ENCODE results near the gene TP63.

The TP63 gene

GRCh38 chr3:189598530-189599225, 32.5 kb upstream of the TP63 start:
- no peak overlapping the region for H2AK5ac ChIP-seq (ENCODE audit: low read length, severe bottlenecking)
- H3K27ac ChIP-seq (ENCODE audit: low read length, poor library complexity, severe bottlenecking), result no peak overlapping the region
- no peak overlapping the region for H3K23ac ChIP-seq (ENCODE audit: low read length in 2 of 2)
- H4K8ac ChIP-seq (ENCODE audit: low read length), result no peak overlapping the region
- H3K4me1 ChIP-seq (ENCODE audit: control insufficient read depth, insufficient read depth, low read depth, low read length), result no peaks in the 10 kb centered on the region
- no peak overlapping the region for H3K4me2 ChIP-seq (ENCODE audit: low read length, poor library complexity, severe bottlenecking)
- 97% methylated on average over 6 of the region's 6 CpGs for WGBS
- H2BK5ac ChIP-seq (ENCODE audit: low read depth, low read length, poor library complexity, severe bottlenecking), result no peak overlapping the region
- H2BK120ac ChIP-seq (ENCODE audit: low read depth, low read length), result no peak overlapping the region
- no peak overlapping the region for H3K4me3 ChIP-seq (ENCODE audit: insufficient read depth in 1 of 2, low read depth in 1 of 2, low read length in 2 of 2)
- H2BK15ac ChIP-seq (ENCODE audit: low read depth, poor library complexity, severe bottlenecking), result no peak overlapping the region
- no peaks in the 10 kb centered on the region for H3K79me1 ChIP-seq (replicated peaks; ENCODE audit: low read length, poor library complexity, severe bottlenecking)
- H3K14ac ChIP-seq (ENCODE audit: low read length in 2 of 2), result no peak overlapping the region
- no peaks in the 10 kb centered on the region for H3K27me3 ChIP-seq (ENCODE audit: control insufficient read depth in 1 of 2, insufficient read depth in 1 of 2, low read length in 2 of 2)
- no peaks in the 10 kb centered on the region for H3K36me3 ChIP-seq (ENCODE audit: control insufficient read depth in 1 of 2, insufficient read depth in 2 of 2, low read depth in 1 of 2, low read length in 2 of 2)
- H3K9ac ChIP-seq (ENCODE audit: low read length), result no peak overlapping the region
- no peaks in the 10 kb centered on the region for H3K9me3 ChIP-seq (ENCODE audit: control insufficient read depth, low read length)
- H3K4ac ChIP-seq (ENCODE audit: low read depth in 1 of 2, low read length in 2 of 2), result no peak overlapping the region
- no peak overlapping the region for H2AFZ ChIP-seq (ENCODE audit: low read depth, low read length)
- no peak overlapping the region for H3K18ac ChIP-seq (ENCODE audit: low read depth in 1 of 2, low read length in 2 of 2)
- DNase-seq, result no peak
- no peak overlapping the region for H4K91ac ChIP-seq (ENCODE audit: low read length)
- H2BK12ac ChIP-seq (ENCODE audit: low read length in 2 of 2), result no peak overlapping the region

- Histone ChIP-seq H4K8ac (ENCODE audit: low read length) (no peak overlapping the region), H3K14ac (ENCODE audit: low read length in 2 of 2) (no peak overlapping the region), H3K9ac (ENCODE audit: low read length) (no peak overlapping the region), H3K23ac (ENCODE audit: low read length in 2 of 2) (no peak overlapping the region), H4K91ac (ENCODE audit: low read length) (no peak overlapping the region), H3K27ac (ENCODE audit: low read length, poor library complexity, severe bottlenecking) (no peak overlapping the region), H2AFZ (ENCODE audit: low read depth, low read length) (no peak overlapping the region), H2BK120ac (ENCODE audit: low read depth, low read length) (no peak overlapping the region), H3K4me3 (ENCODE audit: insufficient read depth in 1 of 2, low read depth in 1 of 2, low read length in 2 of 2) (no peak overlapping the region), H3K27me3 (ENCODE audit: control insufficient read depth in 1 of 2, insufficient read depth in 1 of 2, low read length in 2 of 2) (no peaks in the 10 kb centered on the region), H3K4me2 (ENCODE audit: low read length, poor library complexity, severe bottlenecking) (no peak overlapping the region), H2BK5ac (ENCODE audit: low read depth, low read length, poor library complexity, severe bottlenecking) (no peak overlapping the region), H3K4me1 (ENCODE audit: control insufficient read depth, insufficient read depth, low read depth, low read length) (no peaks in the 10 kb centered on the region), H2BK15ac (ENCODE audit: low read depth, poor library complexity, severe bottlenecking) (no peak overlapping the region), H3K4ac (ENCODE audit: low read depth in 1 of 2, low read length in 2 of 2) (no peak overlapping the region), H3K36me3 (ENCODE audit: control insufficient read depth in 1 of 2, insufficient read depth in 2 of 2, low read depth in 1 of 2, low read length in 2 of 2) (no peaks in the 10 kb centered on the region), H3K79me1 (replicated peaks; ENCODE audit: low read length, poor library complexity, severe bottlenecking) (no peaks in the 10 kb centered on the region), H3K9me3 (ENCODE audit: control insufficient read depth, low read length) (peaks cover 11% of the 10 kb centered on the region), H3K18ac (ENCODE audit: low read depth in 1 of 2, low read length in 2 of 2) (no peak overlapping the region), H2BK12ac (ENCODE audit: low read length in 2 of 2) (no peak overlapping the region), H2AK5ac (ENCODE audit: low read length, severe bottlenecking) (no peak overlapping the region)
- no peak for DNase-seq
- 86% methylated on average over 4 of the region's 5 CpGs for WGBS
Observed at GRCh38 chr3:189602471-189602870, 28.7 kb upstream of the TP63 start.

- DNase-seq, result no peak
Observed at GRCh38 chr3:189605717-189606116, 25.5 kb upstream of the TP63 start.

GRCh38 chr3:189606774-189607173, 24.4 kb upstream of the TP63 start:
- H3K27ac ChIP-seq (ENCODE audit: low read length, poor library complexity, severe bottlenecking), result no peak overlapping the region
- H3K9me3 ChIP-seq (ENCODE audit: control insufficient read depth, low read length), result peaks cover 20% of the 10 kb centered on the region
- H3K9ac ChIP-seq (ENCODE audit: low read length), result no peak overlapping the region
- no peak overlapping the region for H4K91ac ChIP-seq (ENCODE audit: low read length)
- no peaks in the 10 kb centered on the region for H3K36me3 ChIP-seq (ENCODE audit: control insufficient read depth in 1 of 2, insufficient read depth in 2 of 2, low read depth in 1 of 2, low read length in 2 of 2)
- H2BK15ac ChIP-seq (ENCODE audit: low read depth, poor library complexity, severe bottlenecking), result no peak overlapping the region
- H2BK12ac ChIP-seq (ENCODE audit: low read length in 2 of 2), result no peak overlapping the region
- H3K14ac ChIP-seq (ENCODE audit: low read length in 2 of 2), result no peak overlapping the region
- no peak overlapping the region for H3K23ac ChIP-seq (ENCODE audit: low read length in 2 of 2)
- no peak overlapping the region for H2AK5ac ChIP-seq (ENCODE audit: low read length, severe bottlenecking)
- DNase-seq, result no peak
- peak overlapping the region; percentile 42 for H2AFZ ChIP-seq (ENCODE audit: low read depth, low read length)
- no peaks in the 10 kb centered on the region for H3K27me3 ChIP-seq (ENCODE audit: control insufficient read depth in 1 of 2, insufficient read depth in 1 of 2, low read length in 2 of 2)
- no peaks in the 10 kb centered on the region for H3K79me1 ChIP-seq (replicated peaks; ENCODE audit: low read length, poor library complexity, severe bottlenecking)
- no peak overlapping the region for H2BK5ac ChIP-seq (ENCODE audit: low read depth, low read length, poor library complexity, severe bottlenecking)
- no CpG with 5 or more reads among the region's 4 CpGs for WGBS
- no peak overlapping the region for H3K4me2 ChIP-seq (ENCODE audit: low read length, poor library complexity, severe bottlenecking)
- no peak overlapping the region for H3K4ac ChIP-seq (ENCODE audit: low read depth in 1 of 2, low read length in 2 of 2)
- no peak overlapping the region for H3K18ac ChIP-seq (ENCODE audit: low read depth in 1 of 2, low read length in 2 of 2)
- no peak overlapping the region for H3K4me3 ChIP-seq (ENCODE audit: insufficient read depth in 1 of 2, low read depth in 1 of 2, low read length in 2 of 2)
- no peak overlapping the region for H2BK120ac ChIP-seq (ENCODE audit: low read depth, low read length)
- H4K8ac ChIP-seq (ENCODE audit: low read length), result no peak overlapping the region
- no peaks in the 10 kb centered on the region for H3K4me1 ChIP-seq (ENCODE audit: control insufficient read depth, insufficient read depth, low read depth, low read length)

More at GRCh38 chr3:189605717-189606116, 25.5 kb upstream of the TP63 start:
- Histone ChIP-seq H2BK15ac (ENCODE audit: low read depth, poor library complexity, severe bottlenecking) (no peak overlapping the region), H3K4me2 (ENCODE audit: low read length, poor library complexity, severe bottlenecking) (no peak overlapping the region), H3K18ac (ENCODE audit: low read depth in 1 of 2, low read length in 2 of 2) (no peak overlapping the region), H3K4ac (ENCODE audit: low read depth in 1 of 2, low read length in 2 of 2) (no peak overlapping the region), H2AFZ (ENCODE audit: low read depth, low read length) (no peak overlapping the region), H3K27ac (ENCODE audit: low read length, poor library complexity, severe bottlenecking) (no peak overlapping the region), H3K9ac (ENCODE audit: low read length) (no peak overlapping the region), H3K9me3 (ENCODE audit: control insufficient read depth, low read length) (peaks cover 12% of the 10 kb centered on the region), H2BK12ac (ENCODE audit: low read length in 2 of 2) (no peak overlapping the region), H3K4me3 (ENCODE audit: insufficient read depth in 1 of 2, low read depth in 1 of 2, low read length in 2 of 2) (no peak overlapping the region), H3K79me1 (replicated peaks; ENCODE audit: low read length, poor library complexity, severe bottlenecking) (no peaks in the 10 kb centered on the region), H3K4me1 (ENCODE audit: control insufficient read depth, insufficient read depth, low read depth, low read length) (no peaks in the 10 kb centered on the region), H4K91ac (ENCODE audit: low read length) (no peak overlapping the region), H2BK5ac (ENCODE audit: low read depth, low read length, poor library complexity, severe bottlenecking) (no peak overlapping the region), H3K36me3 (ENCODE audit: control insufficient read depth in 1 of 2, insufficient read depth in 2 of 2, low read depth in 1 of 2, low read length in 2 of 2) (no peaks in the 10 kb centered on the region), H2BK120ac (ENCODE audit: low read depth, low read length) (no peak overlapping the region), H3K14ac (ENCODE audit: low read length in 2 of 2) (no peak overlapping the region), H3K23ac (ENCODE audit: low read length in 2 of 2) (no peak overlapping the region), H3K27me3 (ENCODE audit: control insufficient read depth in 1 of 2, insufficient read depth in 1 of 2, low read length in 2 of 2) (no peaks in the 10 kb centered on the region), H4K8ac (ENCODE audit: low read length) (no peak overlapping the region), H2AK5ac (ENCODE audit: low read length, severe bottlenecking) (no peak overlapping the region)
- WGBS, result 94% methylated on average over 2 of the region's 2 CpGs
